Osteocyte (in vitro differentiated cells): ENCODE results near the gene ZNF629. TPM values are rescaled to one million over a fixed set of nuclear protein-coding genes. Genes with fewer than 3 reads are reported as not detected.
A peak's percentile ranks its signal among the peaks of the same experiment; 100 is the strongest.

ENCODE experiments used
- DNase-seq: peaks from one replicate; pipeline ENCODE4 v3.0.0; 2021; ENCODE audit warnings: mixed read lengths; ENCODE audit not compliant: unreplicated experiment; ENCODE audit errors: extremely low spot score
- H3K27ac Mint-ChIP-seq: one replicate; pipeline ENCODE4 v1.8.0; 2021; ENCODE audit warnings: mild to moderate bottlenecking, mixed read lengths; ENCODE audit not compliant: unreplicated experiment
- H3K27me3 Mint-ChIP-seq: one replicate; pipeline ENCODE4 v1.8.0; 2021; ENCODE audit warnings: mixed read lengths; ENCODE audit not compliant: unreplicated experiment
- H3K36me3 Mint-ChIP-seq: one replicate; pipeline ENCODE4 v1.8.0; 2021; ENCODE audit warnings: mixed read lengths; ENCODE audit not compliant: unreplicated experiment
- H3K4me1 Mint-ChIP-seq: one replicate; pipeline ENCODE4 v1.8.0; 2021; ENCODE audit warnings: mixed read lengths; ENCODE audit not compliant: unreplicated experiment
- H3K4me3 Mint-ChIP-seq: one replicate; pipeline ENCODE4 v1.8.0; 2021; ENCODE audit warnings: mild to moderate bottlenecking, moderate library complexity, mixed read lengths; ENCODE audit not compliant: unreplicated experiment
- H3K9me3 Mint-ChIP-seq: one replicate; pipeline ENCODE4 v1.8.0; 2021; ENCODE audit warnings: mixed read lengths; ENCODE audit not compliant: unreplicated experiment
- total RNA-seq: library from RNA; stranded (reverse); gene quantifications from 2 replicates; pipeline ENCODE4 v1.2.1, GENCODE V29; 2021
- TF ChIP-seq, protein P1 (sequence below): fragments of 200-600 bp; sonication (generic); IDR thresholded peaks from 2 replicates; pipeline ENCODE4 v1.5.0; 2021; ENCODE audit warnings: antibody characterized with exemption, mild to moderate bottlenecking, moderate library complexity

ZNF629 gene
- total RNA-seq, 1 donor from 2014 or later = 26.7 TPM

DNA sequence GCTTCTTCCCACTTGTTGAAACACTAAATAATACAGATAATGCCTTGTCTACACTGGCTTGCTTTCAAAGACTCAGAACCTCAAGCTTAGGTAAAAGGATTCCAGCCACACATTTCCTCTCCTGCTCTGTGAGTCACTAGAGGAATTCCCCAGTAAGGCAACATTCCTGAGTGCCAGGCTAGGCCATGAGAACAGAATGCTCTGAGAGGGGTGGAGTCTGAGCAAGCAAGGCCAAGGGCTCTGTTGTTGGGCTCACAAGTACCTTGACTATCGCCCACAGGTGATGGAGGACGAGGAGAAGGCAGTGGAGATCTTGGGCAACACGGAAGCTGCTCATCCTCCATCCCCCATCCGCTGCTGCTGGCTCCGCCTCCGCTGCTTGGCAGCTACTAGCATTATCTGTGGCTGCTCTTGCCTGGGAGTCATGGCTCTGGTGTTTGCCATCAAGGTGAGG lies 45.5 kb downstream of the ZNF629 start:
- H3K36me3 Mint-ChIP-seq = peaks cover 39% of the 10 kb centered on the region
- peak overlapping the region; percentile 82 for H3K27ac Mint-ChIP-seq
- TF ChIP-seq, protein P1, sequence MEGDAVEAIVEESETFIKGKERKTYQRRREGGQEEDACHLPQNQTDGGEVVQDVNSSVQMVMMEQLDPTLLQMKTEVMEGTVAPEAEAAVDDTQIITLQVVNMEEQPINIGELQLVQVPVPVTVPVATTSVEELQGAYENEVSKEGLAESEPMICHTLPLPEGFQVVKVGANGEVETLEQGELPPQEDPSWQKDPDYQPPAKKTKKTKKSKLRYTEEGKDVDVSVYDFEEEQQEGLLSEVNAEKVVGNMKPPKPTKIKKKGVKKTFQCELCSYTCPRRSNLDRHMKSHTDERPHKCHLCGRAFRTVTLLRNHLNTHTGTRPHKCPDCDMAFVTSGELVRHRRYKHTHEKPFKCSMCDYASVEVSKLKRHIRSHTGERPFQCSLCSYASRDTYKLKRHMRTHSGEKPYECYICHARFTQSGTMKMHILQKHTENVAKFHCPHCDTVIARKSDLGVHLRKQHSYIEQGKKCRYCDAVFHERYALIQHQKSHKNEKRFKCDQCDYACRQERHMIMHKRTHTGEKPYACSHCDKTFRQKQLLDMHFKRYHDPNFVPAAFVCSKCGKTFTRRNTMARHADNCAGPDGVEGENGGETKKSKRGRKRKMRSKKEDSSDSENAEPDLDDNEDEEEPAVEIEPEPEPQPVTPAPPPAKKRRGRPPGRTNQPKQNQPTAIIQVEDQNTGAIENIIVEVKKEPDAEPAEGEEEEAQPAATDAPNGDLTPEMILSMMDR = no peak
- no peaks in the 10 kb centered on the region for H3K27me3 Mint-ChIP-seq
- H3K4me1 Mint-ChIP-seq = peaks cover 20% of the 10 kb centered on the region
- DNase-seq = no peak
- H3K4me3 Mint-ChIP-seq = no peak overlapping the region
- no peaks in the 10 kb centered on the region for H3K9me3 Mint-ChIP-seq

- TF ChIP-seq, protein P1 = no peak
- Mint-ChIP-seq H3K27me3 (no peaks in the 10 kb centered on the region), H3K27ac (peak overlapping the region; percentile 82), H3K36me3 (peaks cover 46% of the 10 kb centered on the region), H3K9me3 (no peaks in the 10 kb centered on the region), H3K4me1 (peaks cover 20% of the 10 kb centered on the region), H3K4me3 (no peak overlapping the region)
- DNase-seq = no peak
Observed at GRCh38 chr16:30740364-30741251, 46.4 kb downstream of the ZNF629 start.

DNA sequence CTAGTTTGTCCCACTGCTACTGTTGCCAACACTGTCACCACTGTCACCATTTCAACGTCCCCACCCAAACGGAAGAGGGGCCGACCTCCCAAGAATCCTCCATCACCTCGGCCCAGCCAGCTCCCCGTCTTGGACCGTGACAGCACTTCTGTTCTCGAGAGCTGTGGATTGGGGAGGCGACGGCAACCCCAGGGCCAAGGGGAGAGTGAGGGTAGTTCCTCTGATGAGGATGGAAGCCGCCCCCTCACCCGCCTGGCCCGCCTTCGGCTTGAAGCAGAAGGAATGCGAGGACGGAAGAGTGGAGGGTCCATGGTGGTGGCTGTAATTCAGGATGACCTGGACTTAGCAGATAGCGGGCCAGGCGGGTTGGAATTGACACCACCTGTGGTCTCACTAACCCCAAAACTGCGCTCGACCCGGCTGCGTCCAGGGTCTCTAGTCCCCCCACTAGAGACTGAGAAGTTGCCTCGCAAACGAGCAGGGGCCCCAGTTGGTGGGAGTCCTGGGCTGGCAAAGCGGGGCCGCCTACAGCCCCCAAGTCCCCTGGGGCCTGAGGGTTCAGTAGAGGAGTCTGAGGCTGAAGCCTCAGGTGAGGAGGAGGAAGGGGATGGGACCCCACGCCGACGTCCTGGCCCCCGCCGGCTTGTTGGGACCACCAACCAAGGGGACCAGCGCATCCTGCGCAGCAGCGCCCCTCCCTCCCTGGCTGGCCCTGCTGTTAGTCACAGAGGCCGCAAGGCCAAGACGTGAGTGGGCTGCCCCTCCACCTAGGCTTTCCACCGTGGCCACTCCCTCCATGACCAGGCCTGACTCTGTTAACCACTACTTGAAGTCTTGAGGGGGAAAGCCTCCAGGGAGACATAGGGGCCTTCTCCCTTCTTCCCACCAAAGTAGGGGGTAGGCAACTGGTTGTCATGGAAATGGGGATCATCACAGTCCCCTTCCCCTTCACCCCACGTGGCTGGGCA lies 47.7 kb downstream of the ZNF629 start:
- H3K36me3 Mint-ChIP-seq = peaks cover 53% of the 10 kb centered on the region
- DNase-seq = no peak

GRCh38 chr16:30737794-30738648 lies 49.0 kb downstream of the ZNF629 start:
- H3K4me1 Mint-ChIP-seq = peaks cover 20% of the 10 kb centered on the region

More for the DNA sequence above, 47.7 kb downstream of the ZNF629 start:
- Mint-ChIP-seq H3K27me3 (no peaks in the 10 kb centered on the region), H3K4me3 (no peak overlapping the region), H3K9me3 (no peaks in the 10 kb centered on the region), H3K4me1 (peaks cover 20% of the 10 kb centered on the region), H3K27ac (no peak overlapping the region)
- TF ChIP-seq, protein P1 = no peak

More at GRCh38 chr16:30737794-30738648, 49.0 kb downstream of the ZNF629 start:
- no peak for DNase-seq
- no peaks in the 10 kb centered on the region for H3K27me3 Mint-ChIP-seq
- H3K36me3 Mint-ChIP-seq = peaks cover 58% of the 10 kb centered on the region
- no peaks in the 10 kb centered on the region for H3K9me3 Mint-ChIP-seq
- no peak overlapping the region for H3K27ac Mint-ChIP-seq
- no peak overlapping the region for H3K4me3 Mint-ChIP-seq
- TF ChIP-seq, protein P1 = no peak
